ENCODE measurements around the gene CCDC88B. TPM values are rescaled to one million over a fixed set of nuclear protein-coding genes. Genes with fewer than 3 reads are reported as not detected.

Gene CCDC88B
- total RNA-seq, 4 donors from 2014 or later = 7.4 to 14.9 (median 13.7) TPM

DNA sequence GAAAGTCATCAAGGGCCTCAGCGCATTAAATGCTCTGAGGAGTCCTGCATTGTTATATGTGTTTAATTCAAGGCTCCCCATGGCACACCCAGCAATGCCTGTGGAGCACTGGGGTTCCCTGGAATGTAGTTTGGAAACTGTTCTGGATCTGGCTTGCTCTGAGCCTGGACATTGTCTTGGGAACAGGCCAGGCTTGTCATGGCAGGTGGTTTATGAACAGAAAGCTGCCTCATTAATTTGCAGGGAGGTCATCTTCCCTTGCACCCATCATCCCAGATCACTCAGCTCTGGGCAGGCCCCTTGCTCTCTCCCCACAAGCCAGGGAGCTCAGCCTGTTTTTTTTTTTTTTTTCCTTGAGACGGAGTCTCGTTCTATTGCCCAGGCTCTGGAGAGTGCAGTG is 51.8 kb downstream of the CCDC88B start:
- no peak for DNase-seq
- intact Hi-C loops (cut with DNase I) = no loop called here
- WGBS, 2 donors = 89 to 100% methylated on average over 1 to 2 of the region's 3 CpGs

DNA sequence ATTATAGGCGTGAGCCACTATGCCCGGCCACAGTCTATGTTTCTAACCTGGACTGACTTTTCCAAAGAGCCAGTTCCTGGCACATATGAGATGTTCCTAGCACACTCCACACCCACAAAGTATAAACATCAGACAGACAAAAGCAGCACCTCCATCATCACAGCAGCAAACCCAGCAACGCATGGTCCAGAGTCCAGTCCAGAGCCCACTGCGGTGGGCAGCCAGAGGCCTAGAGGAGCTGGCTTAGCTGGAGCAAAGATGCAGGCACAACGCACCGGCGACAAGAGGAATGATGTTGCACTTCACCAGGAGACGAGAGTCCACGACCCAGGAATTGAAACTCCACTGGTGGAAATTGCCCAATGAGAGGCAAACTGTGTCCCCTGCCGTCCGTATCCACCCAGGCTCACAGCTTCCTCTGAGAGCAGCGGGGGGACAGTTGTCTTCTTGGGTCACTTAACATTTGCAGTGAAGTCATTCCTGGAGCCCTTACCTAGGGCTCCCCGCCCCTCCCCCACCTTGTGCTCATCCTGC is 55.6 kb downstream of the CCDC88B start:
- 50 to 76% methylated on average over 7 to 11 of the region's 13 CpGs for WGBS, 2 donors
- Histone ChIP-seq H3K27ac (no peak overlapping the region), H3K4me3 (no peak overlapping the region), H3K36me3 (no peaks in the 10 kb centered on the region), H3K4me1 (peaks cover 3 to 8% (median 6%) of the 10 kb centered on the region in 3 donors), H3K9me3 (no peaks in the 10 kb centered on the region), H3K27me3 (peaks cover 0 to 38% (median 0%) of the 10 kb centered on the region in 4 donors)
- DNase-seq = no peak
- intact Hi-C loops (cut with DNase I) = no loop called here
- TF ChIP-seq, protein P1, sequence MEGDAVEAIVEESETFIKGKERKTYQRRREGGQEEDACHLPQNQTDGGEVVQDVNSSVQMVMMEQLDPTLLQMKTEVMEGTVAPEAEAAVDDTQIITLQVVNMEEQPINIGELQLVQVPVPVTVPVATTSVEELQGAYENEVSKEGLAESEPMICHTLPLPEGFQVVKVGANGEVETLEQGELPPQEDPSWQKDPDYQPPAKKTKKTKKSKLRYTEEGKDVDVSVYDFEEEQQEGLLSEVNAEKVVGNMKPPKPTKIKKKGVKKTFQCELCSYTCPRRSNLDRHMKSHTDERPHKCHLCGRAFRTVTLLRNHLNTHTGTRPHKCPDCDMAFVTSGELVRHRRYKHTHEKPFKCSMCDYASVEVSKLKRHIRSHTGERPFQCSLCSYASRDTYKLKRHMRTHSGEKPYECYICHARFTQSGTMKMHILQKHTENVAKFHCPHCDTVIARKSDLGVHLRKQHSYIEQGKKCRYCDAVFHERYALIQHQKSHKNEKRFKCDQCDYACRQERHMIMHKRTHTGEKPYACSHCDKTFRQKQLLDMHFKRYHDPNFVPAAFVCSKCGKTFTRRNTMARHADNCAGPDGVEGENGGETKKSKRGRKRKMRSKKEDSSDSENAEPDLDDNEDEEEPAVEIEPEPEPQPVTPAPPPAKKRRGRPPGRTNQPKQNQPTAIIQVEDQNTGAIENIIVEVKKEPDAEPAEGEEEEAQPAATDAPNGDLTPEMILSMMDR (IDR thresholded peaks at IDR 0.05) = no peak
- no peak for TF ChIP-seq POLR2A (IDR thresholded peaks at IDR 0.05)

More for the DNA sequence above, 51.8 kb downstream of the CCDC88B start:
- Histone ChIP-seq H3K4me1 (no peaks in the 10 kb centered on the region), H3K27me3 (peaks cover 0 to 33% (median 0%) of the 10 kb centered on the region in 4 donors), H3K27ac (no peak overlapping the region), H3K9me3 (no peaks in the 10 kb centered on the region), H3K4me3 (no peak overlapping the region), H3K36me3 (no peaks in the 10 kb centered on the region)
- TF ChIP-seq, protein P1 (IDR thresholded peaks at IDR 0.05) = no peak
- TF ChIP-seq POLR2A (IDR thresholded peaks at IDR 0.05) = no peak

DNA sequence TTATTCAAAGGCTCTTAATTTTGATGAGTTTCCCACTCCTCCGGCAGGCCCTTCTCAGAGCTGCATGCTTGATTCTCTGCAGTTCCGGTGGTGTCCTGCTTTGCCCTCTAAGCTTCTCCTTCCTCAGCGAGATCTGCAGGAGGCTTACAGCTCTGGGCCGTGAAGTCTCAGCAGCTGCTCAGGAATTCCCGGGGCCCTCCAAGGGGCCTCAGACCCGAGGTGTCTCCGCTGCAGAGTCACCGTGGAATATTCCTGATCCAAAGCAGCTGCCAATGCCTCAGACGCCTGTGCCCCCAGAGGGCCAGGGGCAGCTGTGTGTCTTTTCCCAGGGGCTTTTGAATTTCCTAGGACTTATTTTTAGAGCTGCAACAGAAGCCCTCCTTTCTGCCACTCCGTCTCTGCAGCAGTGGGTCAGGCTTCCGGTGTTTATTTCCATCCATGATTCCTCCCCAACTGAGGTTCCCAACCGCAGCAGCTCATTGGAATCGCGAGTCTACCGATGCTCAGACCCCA is 56.1 kb downstream of the CCDC88B start:
- peaks cover 3 to 9% (median 6%) of the 10 kb centered on the region in 3 donors for H3K4me1 ChIP-seq
- H3K27ac ChIP-seq = no peak overlapping the region
- peaks cover 0 to 38% (median 0%) of the 10 kb centered on the region in 4 donors for H3K27me3 ChIP-seq
- WGBS, 2 donors = 33 to 39% methylated on average over 12 to 15 of the region's 15 CpGs
- intact Hi-C loops (cut with DNase I) = no loop called here
- TF ChIP-seq, protein P1 (IDR thresholded peaks at IDR 0.05) = no peak
- no peak for TF ChIP-seq POLR2A (IDR thresholded peaks at IDR 0.05)
- no peak for DNase-seq
- H3K4me3 ChIP-seq = no peak overlapping the region
- no peaks in the 10 kb centered on the region for H3K9me3 ChIP-seq
- no peaks in the 10 kb centered on the region for H3K36me3 ChIP-seq

DNA sequence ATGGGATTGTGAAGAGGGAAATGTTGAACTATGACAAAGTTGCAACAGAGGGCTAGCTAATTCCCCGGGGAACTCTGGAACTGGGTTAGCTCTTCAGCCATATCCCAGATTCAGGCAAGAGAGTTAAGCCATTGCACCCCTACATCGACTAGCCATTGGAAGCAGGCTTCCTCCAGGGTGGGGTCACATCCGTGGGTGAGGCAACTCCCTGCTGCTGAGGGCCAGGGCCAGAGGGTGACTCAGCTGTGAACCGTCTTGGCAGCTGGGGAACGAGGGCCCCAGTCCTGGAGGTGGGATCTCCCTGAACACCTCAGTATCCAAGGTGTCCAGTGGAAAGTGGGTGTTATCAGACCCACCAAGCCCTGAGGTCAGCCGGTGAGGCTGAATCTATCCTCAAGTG is 60.1 kb downstream of the CCDC88B start:
- whole genome bisulfite sequencing, 2 donors = 26 to 34% methylated on average over 3 to 5 of the region's 6 CpGs
- DNase-seq = no peak
- no peak overlapping the region for H3K27ac ChIP-seq
- intact Hi-C loops (cut with DNase I) = no loop called here
- no peaks in the 10 kb centered on the region for H3K9me3 ChIP-seq
- TF ChIP-seq POLR2A (IDR thresholded peaks at IDR 0.05) = no peak
- TF ChIP-seq, protein P1 (IDR thresholded peaks at IDR 0.05) = no peak
- H3K27me3 ChIP-seq = peaks cover 0 to 50% (median 0%) of the 10 kb centered on the region in 4 donors
- no peaks in the 10 kb centered on the region for H3K36me3 ChIP-seq
- H3K4me3 ChIP-seq = no peak overlapping the region
- peaks cover 3 to 9% (median 6%) of the 10 kb centered on the region in 3 donors for H3K4me1 ChIP-seq

DNA sequence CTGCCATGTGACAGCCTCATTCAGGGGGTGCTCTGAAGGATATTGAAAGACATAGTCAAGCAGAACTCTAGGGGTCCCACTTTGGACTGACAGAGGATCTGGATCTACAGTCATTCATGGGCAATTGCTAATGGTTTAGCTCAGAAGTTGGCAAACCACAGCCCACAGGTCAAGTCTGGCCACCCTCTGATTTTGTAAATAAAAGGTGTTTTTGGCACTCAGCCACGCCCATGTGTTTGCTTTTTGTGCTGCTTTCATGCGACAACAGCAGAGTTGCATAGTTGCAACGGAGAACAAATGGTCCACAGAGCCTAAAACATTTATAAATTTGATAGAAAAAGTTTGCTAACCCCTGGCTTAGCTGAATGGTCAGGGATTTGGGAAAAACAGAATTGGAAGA is 60.7 kb downstream of the CCDC88B start:
- H3K36me3 ChIP-seq = no peaks in the 10 kb centered on the region
- H3K9me3 ChIP-seq = no peaks in the 10 kb centered on the region
- H3K4me3 ChIP-seq = no peak overlapping the region
- TF ChIP-seq, protein P1 (IDR thresholded peaks at IDR 0.05) = no peak
- TF ChIP-seq POLR2A (IDR thresholded peaks at IDR 0.05) = no peak
- H3K4me1 ChIP-seq = peaks cover 3 to 9% (median 6%) of the 10 kb centered on the region in 3 donors
- no peak overlapping the region for H3K27ac ChIP-seq
- H3K27me3 ChIP-seq = peaks cover 0 to 46% (median 0%) of the 10 kb centered on the region in 4 donors
- WGBS, 2 donors = 37 to 53% methylated on average over 3 of the region's 3 CpGs
- no peak for DNase-seq
- intact Hi-C loops (cut with DNase I) = no loop called here

Data from esophagus squamous epithelium (tissue), 5 donors.